GM19099 (cell line): ENCODE measurements around the gene TXNRD1.

Source experiments
- POLR2A ChIP-seq: IDR thresholded peaks from 3 replicates; pipeline ENCODE4 v1.6.1; 2011; ENCODE audit warnings: low read depth; ENCODE audit not compliant: insufficient read length; ENCODE audit errors: extremely low read depth

Gene TXNRD1

GRCh38 chr12:104215638-104216297 lies at the start of gene TXNRD1:
Gene TXNRD1, plus strand, starts transcription at chr12:104215779. Its CDS starts 24 bp downstream, at chr12:104215803.
- no peak for TF ChIP-seq POLR2A

GRCh38 chr12:104165801-104166200 lies 49.8 kb upstream of the TXNRD1 start:
- TF ChIP-seq POLR2A: no peak

- TF ChIP-seq POLR2A: no peak
Measured at GRCh38 chr12:104166465-104166864, 49.1 kb upstream of the TXNRD1 start.

- TF ChIP-seq POLR2A: no peak
Measured at GRCh38 chr12:104167519-104168458, 47.8 kb upstream of the TXNRD1 start.

- no peak for TF ChIP-seq POLR2A
Measured at GRCh38 chr12:104168596-104168995, 47.0 kb upstream of the TXNRD1 start.

GRCh38 chr12:104171785-104172569 lies 43.6 kb upstream of the TXNRD1 start:
- TF ChIP-seq POLR2A: no peak

- TF ChIP-seq POLR2A: no peak
Measured at GRCh38 chr12:104172570-104172947, 43.0 kb upstream of the TXNRD1 start.

GRCh38 chr12:104175726-104176247 lies 39.8 kb upstream of the TXNRD1 start:
- no peak for TF ChIP-seq POLR2A

- TF ChIP-seq POLR2A: no peak
Measured at GRCh38 chr12:104177336-104177662, 38.3 kb upstream of the TXNRD1 start.

- TF ChIP-seq POLR2A: no peak
Measured at GRCh38 chr12:104177663-104178501, 37.7 kb upstream of the TXNRD1 start.

GRCh38 chr12:104180374-104180773 lies 35.2 kb upstream of the TXNRD1 start:
- no peak for TF ChIP-seq POLR2A

- TF ChIP-seq POLR2A: no peak
Measured at GRCh38 chr12:104181313-104181712, 34.3 kb upstream of the TXNRD1 start.

- TF ChIP-seq POLR2A: no peak
Measured at GRCh38 chr12:104182144-104182543, 33.4 kb upstream of the TXNRD1 start.
